GM18508 (cell line): ENCODE measurements around the gene SERTAD4.
"Not testable (repeated sequence)": the region's sequence is repeated elsewhere in the genome, so short reads cannot be mapped to it uniquely, and the experiment has no call there.

Experiments
- ATAC-seq: cut with Tn5 transposase; IDR thresholded peaks from one replicate; pipeline ENCODE4 v1.9.1; 2021; ENCODE audit warnings: moderate number of reproducible peaks; ENCODE audit not compliant: insufficient read depth, unreplicated experiment

SERTAD4 gene

DNA sequence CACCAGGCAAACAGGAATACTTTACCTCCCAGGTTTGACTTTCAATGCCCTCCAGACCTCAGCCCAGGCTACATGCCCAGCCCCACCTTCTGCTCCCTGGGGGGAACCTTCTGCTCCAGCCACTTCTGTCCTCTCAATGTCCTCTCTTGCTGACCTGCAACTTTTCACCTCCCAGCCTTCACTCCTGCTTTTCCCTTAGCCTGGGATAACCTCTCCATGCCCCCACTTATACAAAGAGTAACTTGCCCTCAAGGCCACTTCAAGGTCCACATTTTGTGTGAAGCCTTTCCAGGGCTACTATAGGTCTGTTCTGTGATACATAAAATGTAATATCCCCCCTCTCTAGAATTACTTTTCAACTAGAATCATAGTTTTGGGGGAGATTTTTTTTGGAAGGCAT, 21.7 kb downstream of the SERTAD4 start:
- ATAC-seq, result no peak

DNA sequence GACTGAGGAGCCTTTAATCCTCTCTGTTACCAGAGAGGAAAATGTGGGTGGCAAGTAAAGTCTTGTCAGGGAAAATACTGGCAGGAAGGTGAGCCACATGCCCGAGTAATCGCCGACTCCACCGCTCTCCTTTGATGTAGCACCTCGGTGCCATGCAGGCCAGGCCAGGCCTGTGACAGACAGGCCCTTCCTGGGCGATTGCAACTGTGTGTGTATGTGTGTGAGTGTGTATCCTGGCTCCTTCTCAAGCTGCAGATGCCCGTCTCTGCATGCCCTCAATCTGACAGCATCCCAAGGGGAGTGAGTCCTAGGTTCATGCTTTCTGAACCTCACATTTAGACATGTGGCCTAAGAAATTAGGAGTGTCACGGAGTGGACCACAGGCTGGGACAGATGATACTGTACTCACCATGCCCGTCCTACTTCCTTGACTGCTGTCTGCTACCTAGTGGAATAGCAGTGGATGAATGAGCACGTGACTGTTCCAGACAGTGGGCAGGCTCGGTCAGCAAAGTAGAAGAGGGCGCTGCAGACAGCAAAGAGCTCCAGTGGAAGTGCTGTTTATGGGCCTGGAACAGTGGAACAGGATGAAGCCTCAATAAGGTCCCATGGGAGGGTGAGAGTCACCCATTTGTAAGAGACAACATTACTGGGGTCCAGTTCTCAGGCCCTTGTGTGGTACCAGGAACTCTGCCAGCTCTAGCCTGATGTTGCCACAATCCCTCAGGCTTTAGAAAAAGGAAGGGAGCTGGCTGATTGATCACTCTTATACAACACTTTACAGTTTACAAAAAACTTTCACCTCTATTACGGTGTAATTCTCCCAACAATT, 25.3 kb downstream of the SERTAD4 start:
- no peak for ATAC-seq

DNA sequence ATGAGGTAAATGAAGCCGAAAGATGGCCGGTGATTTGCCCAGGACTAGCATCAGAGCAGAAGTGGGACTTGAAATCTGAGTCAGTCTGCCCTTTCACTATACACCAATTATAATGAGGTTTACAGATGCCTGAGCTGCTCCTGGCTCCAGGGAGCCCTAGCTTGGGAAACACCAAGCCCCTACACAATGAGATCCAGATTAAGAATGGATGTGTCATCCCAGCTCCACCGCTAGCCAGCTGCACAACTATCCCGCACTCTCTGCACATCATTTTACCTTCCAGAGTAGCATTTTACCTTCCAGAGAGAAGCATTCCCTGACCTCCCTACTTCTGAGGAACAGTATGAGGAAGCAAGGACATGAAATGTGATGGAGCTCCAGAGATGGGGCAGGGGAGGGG, 27.0 kb downstream of the SERTAD4 start:
- no peak for ATAC-seq

DNA sequence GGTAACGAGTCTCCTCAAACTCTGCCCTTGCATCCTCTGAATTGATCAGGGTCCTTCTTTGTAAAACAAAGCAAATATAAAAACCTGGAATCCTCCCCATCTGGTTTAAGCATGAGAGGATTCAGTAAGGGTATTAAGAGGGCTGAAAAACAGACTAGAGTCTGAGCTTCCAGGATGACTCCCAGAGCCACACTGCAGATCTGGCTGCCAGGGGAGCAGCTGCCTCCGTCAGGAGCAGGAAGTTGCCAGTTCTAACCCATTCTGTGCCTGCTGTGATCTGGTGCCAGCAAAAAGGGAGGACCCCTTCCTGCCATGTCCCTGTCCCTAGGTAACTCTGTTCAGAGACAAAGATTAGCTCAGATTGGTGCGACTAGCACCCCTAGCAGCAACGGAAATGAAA, 27.5 kb downstream of the SERTAD4 start:
- no peak for ATAC-seq

DNA sequence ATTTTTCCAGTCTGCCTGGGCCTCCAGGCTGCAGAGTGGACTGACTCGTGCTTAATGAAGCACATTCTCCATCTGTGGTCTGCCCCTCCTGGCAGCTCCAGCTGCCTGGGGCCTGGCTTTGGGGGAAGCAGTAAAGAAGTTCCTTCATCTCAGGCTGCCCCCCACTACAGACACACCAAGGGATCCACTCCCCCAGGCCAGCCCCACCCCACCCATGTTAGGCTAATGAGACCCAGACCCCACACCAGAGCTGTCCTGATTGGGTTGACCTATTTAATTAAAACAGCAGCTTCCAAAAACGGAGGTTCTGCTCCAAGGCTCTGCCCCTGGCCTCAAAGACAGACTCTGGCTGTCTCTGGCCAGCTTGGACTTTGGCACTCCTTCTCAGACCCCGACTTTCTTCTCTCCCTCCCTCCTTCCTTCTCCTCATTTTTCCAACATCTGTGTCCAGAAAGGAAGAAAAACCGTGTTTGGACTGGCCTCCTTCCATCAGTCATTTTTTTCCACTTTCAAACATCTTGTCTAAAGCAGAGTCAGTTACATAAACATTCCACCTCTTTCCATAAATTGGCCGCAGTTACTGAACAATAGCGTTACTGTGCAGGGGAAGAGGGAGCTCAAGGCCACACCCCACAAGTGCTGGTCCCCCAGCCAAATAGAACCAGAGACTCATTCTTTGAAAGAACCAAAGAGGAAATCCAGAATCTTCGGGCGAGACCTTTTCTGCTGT, 29.7 kb downstream of the SERTAD4 start:
- ATAC-seq, result no peak

DNA sequence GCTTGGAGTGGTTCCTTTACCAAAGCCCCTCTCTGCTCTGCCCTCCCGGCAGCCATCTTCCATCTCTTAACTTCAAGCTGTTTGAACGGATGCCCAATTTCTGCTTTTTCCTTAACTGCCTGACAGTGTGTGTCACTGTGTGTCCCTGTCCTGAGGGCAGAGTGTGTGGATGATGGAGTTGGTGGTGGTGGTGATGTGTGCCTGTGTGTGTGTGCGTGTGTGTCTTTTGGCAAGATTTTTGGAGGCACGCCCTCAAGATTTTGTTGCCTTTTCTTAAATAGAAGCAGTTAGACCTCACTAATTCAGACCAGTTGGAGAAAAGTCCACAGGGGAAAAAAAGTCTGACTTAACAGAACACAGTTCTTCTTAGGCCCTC, 30.3 kb downstream of the SERTAD4 start:
- ATAC-seq, result no peak

DNA sequence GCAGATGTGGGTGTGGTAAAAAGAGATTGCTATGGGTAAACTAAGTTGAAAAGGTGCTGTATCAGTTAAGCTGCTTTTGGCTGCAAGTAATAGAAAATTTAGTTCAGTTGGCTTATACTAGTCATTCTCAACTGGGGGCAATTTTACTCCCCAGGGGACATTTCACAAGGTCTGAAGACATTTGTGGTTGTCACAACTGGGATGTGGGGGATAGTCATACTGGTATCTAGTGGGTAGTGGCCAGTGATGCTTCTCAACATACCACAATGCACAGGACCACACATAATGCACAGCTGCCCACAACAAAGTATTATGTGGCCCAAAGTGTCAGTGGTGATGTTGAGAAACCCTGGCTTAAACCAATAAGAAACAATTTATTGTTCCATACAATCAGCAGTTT, 31.4 kb downstream of the SERTAD4 start:
- no peak for ATAC-seq

DNA sequence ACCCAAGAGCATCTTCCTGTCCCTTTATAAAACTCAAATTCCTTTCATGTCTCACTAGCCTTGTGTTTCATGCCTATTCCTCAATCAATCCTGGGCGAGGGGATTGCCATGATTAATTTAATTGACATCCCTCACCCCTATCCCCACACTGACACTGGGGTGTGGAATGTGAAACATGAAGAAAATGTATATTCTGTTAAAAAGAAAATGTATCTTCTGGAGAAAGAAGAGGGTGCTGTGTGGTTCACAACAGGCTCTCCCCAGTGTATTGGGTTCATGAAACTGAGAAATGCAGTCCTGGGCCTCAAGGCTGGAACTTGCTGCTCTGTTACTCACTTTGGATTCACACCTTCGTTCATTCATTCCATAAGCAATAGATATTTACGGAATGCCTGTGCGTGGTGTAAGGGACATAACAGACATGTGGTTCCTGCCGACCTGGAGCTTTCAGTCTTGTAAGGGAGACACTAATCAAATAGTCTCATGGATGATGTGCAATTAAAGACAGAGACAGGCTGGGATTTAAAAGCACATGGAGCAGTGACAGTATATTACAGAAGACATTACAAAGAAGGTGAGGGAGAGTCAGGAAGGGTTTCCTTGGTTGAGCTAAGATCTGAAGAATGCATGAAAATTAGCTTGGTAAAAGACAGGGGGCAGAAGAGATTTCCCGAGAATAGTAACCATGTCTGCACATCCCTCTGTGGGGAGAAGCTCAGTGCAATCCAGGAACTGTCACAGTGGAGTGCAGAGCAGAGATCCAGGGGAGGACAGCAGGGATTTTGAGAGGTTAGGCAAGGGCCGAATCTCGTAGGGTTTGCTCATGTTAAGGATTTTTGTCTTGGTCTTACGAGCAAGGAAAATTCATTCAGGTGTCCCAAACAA, 32.1 kb downstream of the SERTAD4 start:
- no peak for ATAC-seq

DNA sequence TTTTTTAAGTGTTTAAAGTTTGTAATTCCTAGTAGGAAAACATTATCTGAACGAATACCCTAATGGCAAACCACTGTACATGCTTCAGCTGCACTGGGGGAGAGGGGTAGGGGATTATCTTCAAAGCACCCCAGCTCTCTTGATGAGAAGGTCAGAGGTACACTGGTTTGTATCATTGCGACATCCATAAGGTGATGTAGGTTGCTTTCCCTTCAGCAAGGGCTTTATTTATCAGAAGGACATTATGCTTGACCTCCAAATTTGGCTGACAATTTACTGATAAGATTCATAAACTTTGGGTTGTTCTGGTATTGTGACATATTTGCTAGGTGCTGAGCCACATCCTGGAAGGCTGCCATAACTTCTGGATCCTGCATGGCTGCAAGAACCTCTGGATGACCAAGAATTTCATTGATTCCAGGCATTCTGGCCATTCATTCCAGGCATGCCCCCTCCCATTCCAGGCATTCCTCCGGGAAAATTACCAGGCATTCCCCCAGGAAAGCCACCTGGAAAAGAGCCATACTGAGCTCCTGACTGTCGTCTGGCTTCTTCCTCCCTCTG, 32.9 kb downstream of the SERTAD4 start:
- ATAC-seq, result not testable (repeated sequence)

DNA sequence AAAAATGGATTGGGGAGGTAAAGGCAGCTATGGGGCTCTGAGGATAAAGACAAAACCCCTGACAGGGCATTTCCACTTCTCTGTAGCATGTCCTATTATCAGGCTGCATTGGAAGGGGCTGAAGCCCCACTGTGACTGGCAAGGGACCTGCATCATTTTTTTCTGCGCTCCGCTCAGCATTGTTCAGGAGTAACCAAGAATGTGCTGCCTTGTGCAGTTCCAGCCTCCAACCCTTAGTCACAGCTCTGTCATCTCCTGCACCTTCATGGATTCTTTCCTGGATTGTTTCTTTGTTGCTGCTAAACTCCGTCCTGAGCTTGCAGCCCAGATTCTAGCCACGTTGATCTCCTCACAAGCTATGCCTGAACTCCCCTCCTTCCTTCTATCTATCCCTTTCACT, 37.4 kb downstream of the SERTAD4 start:
- no peak for ATAC-seq

DNA sequence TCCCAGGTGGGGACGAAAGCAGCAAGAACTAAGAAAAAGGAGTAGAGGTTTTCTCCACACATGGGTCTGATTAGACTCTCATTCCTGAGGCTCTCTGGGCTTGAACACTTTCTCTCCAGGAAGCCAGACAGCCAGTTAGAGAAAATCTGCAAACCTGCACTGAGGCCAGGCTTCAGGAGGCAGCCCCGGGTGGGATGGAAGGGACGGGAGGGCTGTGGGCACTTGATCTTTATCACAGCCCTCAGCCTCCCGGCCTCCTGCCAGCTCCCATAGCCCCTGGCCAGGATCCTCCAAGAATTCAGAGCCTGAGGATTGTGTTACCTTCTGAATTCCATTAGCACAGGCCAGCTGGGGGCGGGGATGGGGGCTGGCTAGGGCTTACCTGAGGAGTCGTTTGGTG, 40.1 kb downstream of the SERTAD4 start:
- ATAC-seq, result no peak

DNA sequence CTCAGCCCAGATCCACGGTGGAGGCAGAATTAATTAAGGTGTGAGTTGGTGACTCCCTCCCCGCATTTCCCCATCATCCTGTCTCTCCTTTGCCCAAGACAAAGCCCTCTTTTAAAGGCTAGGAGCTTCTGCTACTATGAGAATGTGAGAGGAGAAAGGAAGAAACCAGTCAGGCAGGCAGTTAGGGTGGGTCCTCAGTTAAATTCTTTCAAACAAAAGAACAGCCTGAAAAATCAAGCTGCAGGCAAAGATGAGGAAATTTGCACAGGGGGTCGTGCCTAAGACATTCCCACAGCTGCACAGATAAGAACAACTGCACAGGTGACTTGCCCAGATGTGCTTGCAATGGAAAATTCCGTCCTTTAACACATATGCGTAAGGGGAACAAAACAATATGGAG, 47.6 kb downstream of the SERTAD4 start:
- no peak for ATAC-seq

DNA sequence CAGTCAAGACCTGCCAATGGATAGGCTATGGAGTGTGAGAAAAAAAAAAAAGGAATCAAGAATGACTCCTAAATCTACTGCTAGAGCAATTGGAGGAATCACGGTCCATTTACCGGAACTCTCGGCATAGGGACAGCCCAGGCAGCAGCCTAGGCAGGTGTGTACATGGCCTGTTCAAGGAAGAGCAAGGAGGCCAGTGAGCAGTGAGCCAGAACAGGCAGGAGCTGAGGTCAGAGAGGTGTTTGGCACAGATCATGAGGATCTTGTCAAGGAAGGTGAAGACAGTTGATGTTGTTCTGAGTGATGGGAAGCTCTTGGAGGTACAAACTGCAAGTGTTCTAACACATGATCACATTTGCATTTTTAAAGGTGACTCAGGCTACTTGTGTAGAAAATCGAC, 55.5 kb downstream of the SERTAD4 start:
- no peak for ATAC-seq

DNA sequence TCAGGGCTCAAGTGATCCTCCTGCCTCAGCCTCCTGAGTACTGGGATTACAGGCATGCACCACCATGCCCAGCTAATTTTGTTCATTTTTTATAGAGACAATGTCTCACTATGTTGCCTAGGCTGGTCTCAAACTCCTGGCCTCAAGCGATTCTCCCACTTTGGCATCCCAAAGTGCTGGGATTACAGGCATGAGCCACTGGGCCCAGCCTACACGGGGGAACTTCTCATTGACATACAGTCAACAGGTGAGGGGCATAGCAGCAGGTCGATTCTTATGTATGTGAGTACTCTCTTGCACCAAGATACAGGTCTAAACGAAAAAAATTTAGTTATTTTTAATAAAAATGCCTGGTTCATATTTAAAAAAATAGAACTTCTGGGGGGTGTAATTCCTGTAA, 56.7 kb downstream of the SERTAD4 start:
- no peak for ATAC-seq

DNA sequence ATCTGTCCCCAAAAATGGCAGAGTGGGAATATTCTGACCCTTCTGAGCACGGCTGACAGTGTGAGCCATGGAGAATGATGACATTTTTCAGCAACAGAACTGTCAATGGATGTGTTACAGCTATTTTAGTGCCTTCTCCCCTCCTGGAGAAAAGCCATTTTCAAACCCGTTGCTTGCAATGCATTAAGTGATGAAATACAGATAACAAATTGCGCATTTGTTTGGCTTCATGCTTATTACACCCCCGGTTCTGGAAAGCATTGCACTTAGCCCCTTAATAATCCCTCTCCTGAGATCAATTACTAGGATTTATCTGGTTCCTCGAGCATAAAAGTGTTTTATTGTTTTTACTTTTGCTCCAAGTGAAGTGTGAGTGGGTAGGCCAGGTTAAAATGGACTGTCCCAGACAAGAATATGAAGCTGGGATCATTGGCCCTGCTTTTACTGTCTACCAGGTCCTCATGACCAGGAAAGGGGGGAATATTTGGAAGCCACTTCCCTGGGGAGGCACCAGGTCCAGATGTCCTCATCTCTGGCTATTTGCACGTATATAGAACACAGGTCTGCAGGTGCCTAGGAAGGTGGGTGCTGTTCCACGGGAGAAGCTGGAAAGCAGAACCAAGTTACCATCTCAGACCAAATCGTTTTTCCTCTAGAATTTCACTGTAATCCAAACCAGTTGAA, 58.6 kb downstream of the SERTAD4 start:
- no peak for ATAC-seq

DNA sequence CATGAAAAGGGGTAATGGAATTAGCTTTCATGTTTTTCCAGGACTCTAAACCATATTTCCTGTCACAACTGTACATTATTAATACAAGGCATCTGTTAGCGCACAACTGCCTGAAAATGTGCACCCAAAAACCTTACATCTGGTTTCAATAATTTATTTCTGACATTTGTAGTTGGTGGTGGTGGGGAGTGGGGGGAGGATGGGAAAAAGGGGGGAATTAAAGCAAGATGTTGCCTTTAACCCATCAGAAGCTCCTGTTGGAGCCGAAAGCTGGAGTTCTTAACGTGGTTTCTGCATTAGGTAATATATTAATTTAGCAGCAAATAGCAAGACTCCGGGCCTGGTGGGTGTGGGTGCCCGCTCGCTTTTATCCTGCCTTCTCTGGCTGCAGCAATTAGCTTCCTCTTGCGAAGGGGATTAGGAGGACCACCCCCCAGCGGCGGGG, 59.2 kb downstream of the SERTAD4 start:
- ATAC-seq, result no peak

DNA sequence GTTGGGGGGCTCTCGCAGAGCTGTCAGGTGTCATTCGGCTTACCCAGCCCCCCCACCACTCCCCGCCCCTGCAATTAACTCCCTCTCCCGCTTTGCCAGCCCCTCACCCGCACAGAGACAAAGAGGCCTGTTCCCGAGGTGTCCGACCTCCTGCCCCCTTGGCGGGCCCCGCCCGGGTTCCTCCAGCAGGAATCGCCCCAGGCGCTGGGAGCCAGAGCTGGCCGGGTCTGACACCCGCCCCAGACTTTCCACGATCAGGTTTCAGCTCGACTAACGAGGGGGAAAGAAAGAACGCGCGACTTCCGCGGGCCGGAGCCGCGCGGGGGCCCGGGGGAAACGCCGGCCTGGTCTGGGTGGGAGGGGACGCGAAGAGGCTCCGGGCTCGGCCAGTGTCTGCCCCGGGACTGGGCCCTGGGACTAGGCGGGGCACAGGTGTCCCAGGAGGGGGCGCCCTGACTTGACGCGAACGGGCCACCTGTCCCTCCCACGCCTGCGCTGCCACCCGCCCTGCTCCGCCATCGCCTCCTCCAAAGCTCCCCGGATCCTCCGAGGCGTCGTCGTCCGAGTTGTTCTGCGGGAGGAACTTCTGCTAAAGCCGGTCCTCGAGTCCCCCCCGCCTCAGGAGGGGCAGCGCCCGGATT, 59.8 kb downstream of the SERTAD4 start:
- ATAC-seq, result no peak

DNA sequence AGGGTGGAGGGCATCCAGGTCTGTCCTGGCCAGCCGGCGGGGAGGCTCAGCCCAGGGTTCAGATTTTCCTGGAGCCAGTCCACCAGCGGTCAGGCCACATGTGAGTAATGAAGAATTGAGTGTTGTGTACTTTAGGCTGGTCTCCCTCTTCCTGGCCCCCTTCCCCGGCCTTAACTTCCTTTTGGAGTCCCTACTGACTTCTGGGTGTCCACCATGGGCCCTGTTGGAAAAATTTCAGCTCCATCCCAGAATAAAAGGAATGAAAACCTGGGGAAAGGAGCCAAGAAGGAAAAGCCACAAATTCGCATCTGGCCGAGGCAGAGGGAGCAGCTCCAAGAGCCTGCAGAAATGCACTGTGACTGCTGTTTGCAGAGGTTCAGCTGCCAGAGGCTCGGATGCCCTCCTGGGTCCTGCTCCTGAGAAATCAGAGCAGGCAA, 60.6 kb downstream of the SERTAD4 start:
- no peak for ATAC-seq

DNA sequence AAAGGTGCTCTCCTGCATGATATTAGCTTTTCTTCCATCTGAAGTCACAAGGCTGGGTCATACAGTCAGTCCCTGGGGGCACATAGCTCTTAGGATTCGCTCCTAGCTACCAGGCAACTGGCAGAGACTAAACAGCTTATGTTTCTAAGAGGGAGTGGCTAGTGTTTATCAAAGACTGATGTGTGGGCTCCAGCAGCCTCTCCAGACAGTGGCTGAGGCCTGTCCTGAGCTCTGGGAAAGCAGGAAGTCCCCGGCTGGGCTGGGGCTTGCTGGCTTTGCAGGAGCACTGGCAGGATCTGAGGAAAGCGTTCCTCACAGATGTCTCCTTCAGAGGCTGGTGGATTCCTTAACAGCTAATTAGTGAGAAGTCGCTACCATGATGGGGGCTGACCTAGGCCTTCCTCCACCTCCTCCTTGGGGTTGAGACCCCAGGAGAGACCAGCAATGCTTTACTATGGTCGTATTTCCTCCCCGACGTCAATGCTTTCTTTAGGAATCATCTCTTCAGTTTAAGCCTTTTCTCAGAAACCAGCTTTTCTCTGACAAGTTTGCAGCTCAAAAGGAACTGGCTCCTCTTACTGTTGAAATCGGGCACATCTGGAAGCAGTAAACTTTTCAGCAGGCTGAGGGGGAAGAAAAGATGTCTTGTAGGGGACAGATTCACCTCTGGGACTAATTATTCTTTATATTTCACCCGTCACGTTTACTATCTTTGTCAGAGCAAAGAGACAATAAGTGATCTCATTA, 62.6 kb downstream of the SERTAD4 start:
- no peak for ATAC-seq
